Measurements from ENCODE around the gene MED27. TPM values are rescaled to one million over a fixed set of nuclear protein-coding genes. Genes with fewer than 3 reads are reported as not detected.

Gene MED27
- total RNA-seq, 2 donors from 2014 or later, result 29.8 to 37.0 TPM

DNA sequence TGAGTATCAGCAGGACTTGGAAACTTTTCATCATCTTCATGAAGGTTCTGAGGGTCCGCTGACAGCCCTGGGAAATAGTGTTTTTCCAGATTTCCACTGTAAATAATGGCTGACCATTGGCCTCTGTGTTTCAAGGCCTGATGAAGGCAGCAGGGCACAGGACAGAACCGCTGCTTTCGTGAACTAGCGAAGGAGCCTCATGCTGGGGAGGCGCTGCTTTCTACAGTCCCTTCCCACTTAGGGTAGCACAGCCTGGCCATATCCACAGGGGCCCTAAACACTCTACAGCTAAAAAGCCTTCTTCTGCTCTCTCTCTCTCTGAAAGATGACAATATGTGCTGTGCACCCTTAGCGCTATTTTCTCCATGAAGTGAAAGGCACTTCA lies 118.2 kb downstream of the MED27 start:
- peaks cover 10% of the 10 kb centered on the region for H3K4me1 ChIP-seq (ENCODE audit: control insufficient read depth, insufficient read depth, low read length)
- WGBS, 2 experiments (ENCODE audit: insufficient coverage in 1 of 2, insufficient read length in 1 of 2), result 71% methylated on average over 4 to 6 of the region's 6 CpGs

DNA sequence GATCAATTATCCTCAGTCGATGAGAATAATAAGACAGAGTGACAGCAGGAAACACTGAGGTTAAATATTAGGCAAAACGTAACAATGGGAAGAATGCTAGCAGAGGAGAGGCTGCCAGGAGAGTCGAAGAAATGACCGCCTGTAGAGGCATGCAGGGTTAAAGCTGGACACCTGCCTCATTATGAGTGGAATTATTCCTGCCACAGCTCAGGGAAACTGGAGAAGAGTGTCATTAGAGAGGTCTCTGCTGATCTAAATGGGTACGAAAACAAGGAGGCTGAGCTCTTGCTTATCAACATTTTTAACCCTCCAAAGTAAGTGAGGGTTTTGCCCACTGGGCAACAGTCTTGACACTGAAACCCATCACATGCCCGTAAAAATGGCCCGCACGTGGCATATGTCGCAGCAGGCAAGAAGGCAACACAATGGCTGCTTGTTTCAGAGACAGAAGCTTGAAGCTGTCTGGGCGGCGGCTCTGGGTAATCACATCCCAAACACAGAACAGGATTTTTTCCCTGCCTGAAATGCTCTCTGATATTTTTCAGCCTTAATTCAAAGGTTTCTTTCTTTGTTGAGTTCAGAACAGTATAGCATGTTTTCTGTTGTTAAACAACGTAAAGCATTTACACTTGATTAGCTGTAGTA lies 118.7 kb downstream of the MED27 start:
- TF ChIP-seq, protein P1, sequence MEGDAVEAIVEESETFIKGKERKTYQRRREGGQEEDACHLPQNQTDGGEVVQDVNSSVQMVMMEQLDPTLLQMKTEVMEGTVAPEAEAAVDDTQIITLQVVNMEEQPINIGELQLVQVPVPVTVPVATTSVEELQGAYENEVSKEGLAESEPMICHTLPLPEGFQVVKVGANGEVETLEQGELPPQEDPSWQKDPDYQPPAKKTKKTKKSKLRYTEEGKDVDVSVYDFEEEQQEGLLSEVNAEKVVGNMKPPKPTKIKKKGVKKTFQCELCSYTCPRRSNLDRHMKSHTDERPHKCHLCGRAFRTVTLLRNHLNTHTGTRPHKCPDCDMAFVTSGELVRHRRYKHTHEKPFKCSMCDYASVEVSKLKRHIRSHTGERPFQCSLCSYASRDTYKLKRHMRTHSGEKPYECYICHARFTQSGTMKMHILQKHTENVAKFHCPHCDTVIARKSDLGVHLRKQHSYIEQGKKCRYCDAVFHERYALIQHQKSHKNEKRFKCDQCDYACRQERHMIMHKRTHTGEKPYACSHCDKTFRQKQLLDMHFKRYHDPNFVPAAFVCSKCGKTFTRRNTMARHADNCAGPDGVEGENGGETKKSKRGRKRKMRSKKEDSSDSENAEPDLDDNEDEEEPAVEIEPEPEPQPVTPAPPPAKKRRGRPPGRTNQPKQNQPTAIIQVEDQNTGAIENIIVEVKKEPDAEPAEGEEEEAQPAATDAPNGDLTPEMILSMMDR (conservative IDR thresholded peaks at IDR 0.05), result no peak
- Histone ChIP-seq H3K4me1 (ENCODE audit: control insufficient read depth, insufficient read depth, low read length) (peaks cover 10% of the 10 kb centered on the region), H3K9me3 (ENCODE audit: control insufficient read depth, low read length) (no peaks in the 10 kb centered on the region), H3K27me3 (ENCODE audit: control insufficient read depth, insufficient read depth, low read length, poor library complexity, severe bottlenecking) (no peaks in the 10 kb centered on the region), H3K4me3 (ENCODE audit: low read length) (no peak overlapping the region), H3K9ac (ENCODE audit: extremely low read depth, low read length, poor library complexity, severe bottlenecking) (no peak overlapping the region), H3K27ac (ENCODE audit: low read depth, low read length) (peak overlapping the region; percentile 61), H3K36me3 (ENCODE audit: control insufficient read depth, insufficient read depth, low read length) (no peaks in the 10 kb centered on the region)
- Mint-ChIP-seq H3K9me3 (no peaks in the 10 kb centered on the region), H3K36me3 (ENCODE audit: low read depth) (peaks cover 14% of the 10 kb centered on the region), H3K4me1 (peaks cover 21% of the 10 kb centered on the region), H3K27ac (no peak overlapping the region), H3K27me3 (ENCODE audit: insufficient read depth) (peaks cover 10% of the 10 kb centered on the region), H3K4me3 (no peak overlapping the region)
- DNase-seq, result no peak
- 79 to 89% methylated on average over 11 to 12 of the region's 12 CpGs for WGBS, 2 experiments (ENCODE audit: insufficient coverage in 1 of 2, insufficient read length in 1 of 2)

More for the DNA sequence above, 118.2 kb downstream of the MED27 start:
- Mint-ChIP-seq H3K4me3 (no peak overlapping the region), H3K9me3 (no peaks in the 10 kb centered on the region), H3K4me1 (peaks cover 21% of the 10 kb centered on the region), H3K27me3 (ENCODE audit: insufficient read depth) (peaks cover 10% of the 10 kb centered on the region), H3K27ac (no peak overlapping the region), H3K36me3 (ENCODE audit: low read depth) (peaks cover 14% of the 10 kb centered on the region)
- H3K27ac ChIP-seq (ENCODE audit: low read depth, low read length), result peak overlapping the region; percentile 61
- H3K4me3 ChIP-seq (ENCODE audit: low read length), result no peak overlapping the region
- TF ChIP-seq, protein P1 (conservative IDR thresholded peaks at IDR 0.05), result no peak
- H3K27me3 ChIP-seq (ENCODE audit: control insufficient read depth, insufficient read depth, low read length, poor library complexity, severe bottlenecking), result no peaks in the 10 kb centered on the region
- no peak overlapping the region for H3K9ac ChIP-seq (ENCODE audit: extremely low read depth, low read length, poor library complexity, severe bottlenecking)
- H3K9me3 ChIP-seq (ENCODE audit: control insufficient read depth, low read length), result no peaks in the 10 kb centered on the region
- no peak for DNase-seq
- no peaks in the 10 kb centered on the region for H3K36me3 ChIP-seq (ENCODE audit: control insufficient read depth, insufficient read depth, low read length)

DNA sequence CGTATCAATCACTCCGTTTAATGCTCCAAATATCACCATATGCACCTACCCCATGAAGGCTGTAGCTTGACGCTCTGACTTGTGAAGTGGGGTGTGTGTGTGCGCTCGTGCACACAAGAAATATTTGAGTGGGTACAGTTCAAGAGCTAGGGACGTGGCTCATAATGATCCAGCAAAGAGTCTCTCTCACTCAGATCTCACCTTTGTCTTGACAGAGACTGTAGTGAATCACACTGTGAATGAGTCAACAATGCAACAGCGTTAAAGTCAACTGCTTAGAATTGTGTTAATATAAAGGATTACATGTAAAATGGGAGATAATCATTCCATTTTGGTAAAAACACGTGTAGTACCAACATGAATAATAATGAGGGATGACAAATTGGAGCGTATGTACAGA lies 119.4 kb downstream of the MED27 start:
- Histone ChIP-seq H3K4me1 (ENCODE audit: control insufficient read depth, insufficient read depth, low read length) (peaks cover 10% of the 10 kb centered on the region), H3K27ac (ENCODE audit: low read depth, low read length) (no peak overlapping the region), H3K36me3 (ENCODE audit: control insufficient read depth, insufficient read depth, low read length) (no peaks in the 10 kb centered on the region), H3K4me3 (ENCODE audit: low read length) (no peak overlapping the region), H3K27me3 (ENCODE audit: control insufficient read depth, insufficient read depth, low read length, poor library complexity, severe bottlenecking) (no peaks in the 10 kb centered on the region), H3K9me3 (ENCODE audit: control insufficient read depth, low read length) (no peaks in the 10 kb centered on the region), H3K9ac (ENCODE audit: extremely low read depth, low read length, poor library complexity, severe bottlenecking) (no peak overlapping the region)
- Mint-ChIP-seq H3K27me3 (ENCODE audit: insufficient read depth) (peaks cover 10% of the 10 kb centered on the region), H3K36me3 (ENCODE audit: low read depth) (peaks cover 14% of the 10 kb centered on the region), H3K9me3 (no peaks in the 10 kb centered on the region), H3K27ac (no peak overlapping the region), H3K4me3 (no peak overlapping the region), H3K4me1 (peaks cover 18% of the 10 kb centered on the region)
- TF ChIP-seq, protein P1 (conservative IDR thresholded peaks at IDR 0.05), result no peak
- DNase-seq, result no peak
- WGBS, 2 experiments (ENCODE audit: insufficient coverage in 1 of 2, insufficient read length in 1 of 2), result 71 to 81% methylated on average over 6 to 9 of the region's 9 CpGs

Data from endodermal cell (in vitro differentiated cells).